HG03159 (cell line): ENCODE data around the gene CTRB2.

Source experiments
- ATAC-seq: cut with Tn5 transposase; IDR thresholded peaks from one replicate; pipeline ENCODE4 v1.9.1; 2021; ENCODE audit warnings: mild to moderate bottlenecking, moderate library complexity; ENCODE audit not compliant: unreplicated experiment

The CTRB2 gene

DNA sequence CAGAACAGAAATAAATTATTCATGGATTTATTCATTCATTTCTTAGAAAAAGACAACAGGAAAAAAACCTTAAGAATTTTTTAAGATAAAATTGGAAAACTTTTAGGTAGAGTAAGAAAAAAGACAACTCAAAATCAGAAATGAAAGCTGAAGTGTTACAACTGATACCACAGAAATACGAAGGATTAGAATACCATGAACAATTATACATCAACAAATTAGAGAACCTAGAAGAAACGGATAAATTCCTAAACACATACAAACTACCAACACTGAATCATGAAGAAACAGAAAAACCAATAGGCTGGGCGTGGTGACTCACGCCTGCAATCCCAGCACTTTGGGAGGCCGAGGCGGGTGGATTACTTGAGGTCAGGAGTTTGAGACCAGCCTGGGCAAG lies 27.8 kb downstream of the CTRB2 start:
- ATAC-seq: no peak

DNA sequence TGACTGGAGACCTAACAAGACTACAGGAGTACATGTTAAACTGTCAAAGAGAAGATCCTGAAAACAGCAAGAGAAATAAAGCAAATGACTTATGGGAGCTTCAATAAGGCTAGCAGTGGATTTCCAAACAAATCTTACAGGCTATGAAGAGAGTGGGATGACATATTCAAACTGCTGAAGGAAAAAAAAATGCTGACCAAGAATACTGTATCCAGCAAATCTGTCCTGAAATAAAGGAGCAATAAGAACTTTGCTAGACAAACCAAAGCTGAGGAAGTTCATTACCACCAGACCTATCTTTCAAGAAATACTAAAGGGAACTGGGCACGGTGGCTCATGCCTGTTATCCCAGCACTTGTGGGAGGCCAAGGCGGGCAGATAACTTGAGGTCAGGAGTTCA lies 30.0 kb downstream of the CTRB2 start:
- ATAC-seq: no peak

DNA sequence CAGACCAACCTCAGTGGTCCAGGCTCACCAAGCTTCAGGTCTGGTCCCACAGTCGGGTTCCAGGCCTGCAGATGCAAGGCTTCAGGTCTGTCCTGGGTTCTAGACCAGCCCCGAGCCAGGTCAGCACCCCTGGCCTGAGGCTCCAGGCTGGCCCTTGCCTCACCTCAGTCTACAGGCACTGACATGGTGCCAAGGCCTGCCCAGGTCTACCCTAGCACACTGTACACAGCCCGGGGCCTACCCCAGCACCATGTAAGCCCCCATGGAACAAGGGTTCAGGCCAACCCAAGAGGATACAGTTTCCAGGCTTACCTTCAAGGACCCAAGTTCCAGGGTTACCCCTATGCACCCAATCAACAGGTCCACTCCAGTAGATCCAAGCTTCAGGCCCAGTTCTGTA lies 31.9 kb downstream of the CTRB2 start:
- ATAC-seq: no peak

GRCh38 chr16:75172578-75172977 lies 34.4 kb downstream of the CTRB2 start:
- no peak for ATAC-seq

DNA sequence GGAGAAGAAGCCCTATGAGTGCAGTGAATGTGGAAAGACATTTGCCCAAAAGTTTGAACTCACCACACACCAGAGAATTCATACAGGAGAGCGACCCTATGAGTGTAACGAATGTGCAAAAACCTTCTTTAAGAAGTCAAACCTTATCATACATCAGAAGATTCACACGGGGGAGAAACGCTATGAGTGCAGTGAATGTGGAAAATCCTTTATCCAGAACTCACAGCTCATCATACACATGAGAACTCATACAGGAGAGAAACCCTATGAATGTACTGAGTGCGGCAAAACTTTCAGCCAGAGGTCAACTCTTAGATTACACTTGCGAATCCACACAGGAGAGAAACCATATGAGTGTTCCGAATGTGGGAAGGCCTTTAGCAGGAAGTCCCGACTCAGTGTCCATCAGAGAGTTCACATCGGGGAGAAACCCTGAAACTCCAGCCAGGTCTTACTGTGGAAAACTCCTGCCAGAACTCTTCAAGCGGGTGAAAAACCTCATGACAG lies 37.0 kb downstream of the CTRB2 start:
- ATAC-seq: no peak

- ATAC-seq: no peak
Observed at GRCh38 chr16:75160386-75160785, 46.6 kb downstream of the CTRB2 start.
